Brain microvascular endothelial cell (primary cell): ENCODE data around the gene CER1.
"Not testable (repeated sequence)": the region's sequence is repeated elsewhere in the genome, so short reads cannot be mapped to it uniquely, and the experiment has no call there.

ENCODE experiments used
- DNase-seq: peaks from one replicate; pipeline ENCODE4 v3.0.0-alpha.2; 2020
- H3K27ac ChIP-seq: fragments of 250-450 bp; sonication (Bioruptor Pico); 2 replicates; pipeline ENCODE4 v1.5.1; 2020; ENCODE audit warnings: mild to moderate bottlenecking, moderate library complexity
- H3K27me3 ChIP-seq: fragments of 250-450 bp; sonication (Bioruptor Pico); replicated peaks from 2 replicates; pipeline ENCODE4 v1.5.1; 2020; ENCODE audit warnings: mild to moderate bottlenecking
- H3K36me3 ChIP-seq: fragments of 250-450 bp; sonication (Bioruptor Pico); replicated peaks from 2 replicates; pipeline ENCODE4 v1.5.1; 2020; ENCODE audit warnings: mild to moderate bottlenecking
- H3K4me3 ChIP-seq: 2 replicates; pipeline ENCODE4 v1.5.1; 2011; ENCODE audit warnings: low read depth, mild to moderate bottlenecking, control low read depth, low read length, moderate library complexity
- CTCF ChIP-seq: IDR thresholded peaks from 2 replicates; pipeline ENCODE4 v1.5.1; 2011; ENCODE audit warnings: low read depth, mild to moderate bottlenecking, moderate library complexity, low read length, control low read depth, inconsistent platforms; ENCODE audit errors: missing control alignments
- in situ Hi-C: cut with HindIII; loops from 2 replicates; pipeline ENCODE4 v1.10.0; 2017; ENCODE audit warnings: low sequenced_read_pairs, low pct_ligation_motif_present

CER1 gene

DNA sequence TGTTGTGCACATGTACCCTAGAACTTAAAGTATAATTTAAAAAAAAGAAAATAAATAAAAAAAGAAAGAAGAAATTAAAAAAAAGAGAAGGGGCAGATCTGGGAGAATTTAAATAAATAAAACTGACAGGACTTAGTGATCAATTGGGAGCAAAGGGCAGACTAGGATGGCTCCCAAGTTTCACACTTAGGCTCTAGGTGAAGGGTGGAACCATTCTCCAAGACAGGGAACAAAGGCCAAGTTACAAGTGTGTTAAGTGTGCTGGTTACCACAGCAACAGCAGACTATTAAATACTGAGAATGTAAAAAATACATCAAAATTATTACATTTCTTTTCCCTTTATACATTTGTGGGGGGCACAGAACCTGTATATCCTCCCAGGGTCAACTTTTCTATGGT, 36.4 kb downstream of the CER1 start:
- H3K36me3 ChIP-seq = peaks cover 7% of the 10 kb centered on the region
- H3K27me3 ChIP-seq = no peaks in the 10 kb centered on the region
- TF ChIP-seq CTCF = no peak
- in situ Hi-C loops = no loop called here
- H3K4me3 ChIP-seq = no peak overlapping the region
- no peak for DNase-seq
- peak overlapping the region; percentile 58 for H3K27ac ChIP-seq

GRCh38 chr9:14682616-14683015, 39.9 kb downstream of the CER1 start:
- in situ Hi-C loops, H3K27me3 ChIP-seq, DNase-seq, H3K4me3 ChIP-seq, H3K36me3 ChIP-seq, H3K27ac ChIP-seq: not testable (repeated sequence)

GRCh38 chr9:14678776-14679175, 43.8 kb downstream of the CER1 start:
- H3K36me3 ChIP-seq = no peaks in the 10 kb centered on the region

GRCh38 chr9:14677872-14678271, 44.7 kb downstream of the CER1 start:
- no peaks in the 10 kb centered on the region for H3K36me3 ChIP-seq
- no peak for DNase-seq
- no peak overlapping the region for H3K4me3 ChIP-seq
- in situ Hi-C loops = no loop called here
- TF ChIP-seq CTCF = no peak
- no peaks in the 10 kb centered on the region for H3K27me3 ChIP-seq
- no peak overlapping the region for H3K27ac ChIP-seq

More at GRCh38 chr9:14678776-14679175, 43.8 kb downstream of the CER1 start:
- Histone ChIP-seq H3K27ac (no peak overlapping the region), H3K27me3 (no peaks in the 10 kb centered on the region), H3K4me3 (no peak overlapping the region)
- TF ChIP-seq CTCF = no peak
- in situ Hi-C loops = no loop called here
- DNase-seq = no peak

DNA sequence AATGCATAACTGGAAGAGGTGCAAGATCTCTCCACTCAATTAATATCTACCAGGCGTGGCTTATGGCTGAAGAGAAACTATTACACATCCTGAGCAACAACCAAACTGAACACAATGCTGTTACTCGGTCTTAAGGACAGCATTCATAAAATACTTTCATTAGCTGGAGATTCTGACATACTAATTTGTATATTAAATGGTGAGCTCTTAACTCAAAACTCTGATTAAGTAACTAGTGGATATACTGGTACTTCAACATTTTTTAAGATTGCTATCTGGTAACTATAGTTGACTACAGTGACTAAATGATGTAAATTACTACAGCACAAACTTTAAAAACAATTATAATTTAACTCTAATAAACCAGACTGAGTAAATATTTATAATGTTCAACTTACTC, 45.1 kb downstream of the CER1 start:
- TF ChIP-seq CTCF = no peak
- H3K36me3 ChIP-seq = no peaks in the 10 kb centered on the region
- in situ Hi-C loops = no loop called here
- H3K27me3 ChIP-seq = no peaks in the 10 kb centered on the region
- H3K4me3 ChIP-seq = no peak overlapping the region
- H3K27ac ChIP-seq = no peak overlapping the region
- no peak for DNase-seq

DNA sequence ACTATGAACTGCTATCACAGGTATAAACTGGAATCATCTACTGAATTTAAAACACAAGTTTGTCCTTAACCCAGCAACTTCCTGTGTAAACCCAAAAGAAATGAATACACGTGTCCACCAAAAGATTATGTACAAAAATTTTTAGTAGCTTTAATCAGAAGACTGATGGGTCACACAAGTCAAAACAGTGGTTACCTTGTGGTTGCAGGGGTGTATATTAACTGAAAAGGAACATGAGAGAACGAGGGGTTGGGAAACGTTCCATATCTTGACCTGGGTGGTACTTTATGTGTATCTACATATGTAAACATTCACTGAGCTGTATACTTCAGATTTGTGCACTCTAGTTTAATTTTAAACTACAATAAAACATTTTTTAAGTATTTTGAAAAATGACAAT, 47.9 kb downstream of the CER1 start:
- in situ Hi-C loops = no loop called here
- no peak for DNase-seq
- H3K27me3 ChIP-seq = no peaks in the 10 kb centered on the region
- H3K4me3 ChIP-seq = no peak overlapping the region
- H3K36me3 ChIP-seq = no peaks in the 10 kb centered on the region
- no peak for TF ChIP-seq CTCF
- no peak overlapping the region for H3K27ac ChIP-seq
